Measurements from ENCODE around the gene GRIN2D.

- no peak for TF ChIP-seq CTCF (IDR thresholded peaks at IDR 0.05)
- TF ChIP-seq POLR2A (IDR thresholded peaks at IDR 0.05) = no peak
Measured at GRCh38 chr19:48400018-48400742, 6.7 kb downstream of the GRIN2D start.

Measured in Peyer's patch (tissue), 4 donors.